HG02970 (cell line): ENCODE results near the gene SEMA6B.

ENCODE experiments used
- ATAC-seq: cut with Tn5 transposase; IDR thresholded peaks from one replicate; pipeline ENCODE4 v1.9.1; 2021; ENCODE audit warnings: mild to moderate bottlenecking, moderate library complexity, moderate number of reproducible peaks; ENCODE audit not compliant: unreplicated experiment, low FRiP score

Gene SEMA6B

GRCh38 chr19:4513248-4513647 is 46.2 kb downstream of the SEMA6B start:
- ATAC-seq, result no peak

GRCh38 chr19:4512070-4512469 is 47.4 kb downstream of the SEMA6B start:
- no peak for ATAC-seq

- no peak for ATAC-seq
Measured at GRCh38 chr19:4511300-4512054, 48.0 kb downstream of the SEMA6B start.

- no peak for ATAC-seq
Measured at GRCh38 chr19:4510435-4511255, 48.8 kb downstream of the SEMA6B start.

GRCh38 chr19:4508698-4509097 is 50.8 kb downstream of the SEMA6B start:
- no peak for ATAC-seq

GRCh38 chr19:4507804-4508203 is 51.7 kb downstream of the SEMA6B start:
- no peak for ATAC-seq

- ATAC-seq, result no peak
Measured at GRCh38 chr19:4507150-4507452, 52.4 kb downstream of the SEMA6B start.

GRCh38 chr19:4506449-4507149 is 52.9 kb downstream of the SEMA6B start:
- no peak for ATAC-seq

GRCh38 chr19:4505570-4506448 is 53.7 kb downstream of the SEMA6B start:
- ATAC-seq, result no peak

- no peak for ATAC-seq
Measured at GRCh38 chr19:4504891-4505569, 54.5 kb downstream of the SEMA6B start.

GRCh38 chr19:4504297-4504701 is 55.2 kb downstream of the SEMA6B start:
- no peak for ATAC-seq

GRCh38 chr19:4503825-4504170 is 55.7 kb downstream of the SEMA6B start:
- no peak for ATAC-seq

- ATAC-seq, result no peak
Measured at GRCh38 chr19:4503132-4503824, 56.2 kb downstream of the SEMA6B start.

- no peak for ATAC-seq
Measured at GRCh38 chr19:4502282-4503131, 57.0 kb downstream of the SEMA6B start.

- no peak for ATAC-seq
Measured at GRCh38 chr19:4501691-4502090, 57.8 kb downstream of the SEMA6B start.

GRCh38 chr19:4500841-4501591 is 58.5 kb downstream of the SEMA6B start:
- no peak for ATAC-seq

GRCh38 chr19:4499855-4500254 is 59.6 kb downstream of the SEMA6B start:
- ATAC-seq, result no peak

- no peak for ATAC-seq
Measured at GRCh38 chr19:4499318-4499717, 60.2 kb downstream of the SEMA6B start.
